WTC11 (cell line): Measurements from ENCODE around the gene SLC35D1. TPM values are rescaled to one million over a fixed set of nuclear protein-coding genes. Genes with fewer than 3 reads are reported as not detected.

Experiments used
- ATAC-seq: fragments of 200-7000 bp; cut with Tn5 transposase; 2 replicates; pipeline ENCODE4 v1.10.0; 2021; ENCODE audit warnings: mild to moderate bottlenecking, moderate library complexity
- CTCF ChIA-PET: fragments of 300-600 bp; sonication (Branson Sonifier 250); formaldehyde crosslinking; loops from one replicate; lab custom pipeline; 2021; ENCODE audit warnings: antibody characterized with exemption; lab: Charles Lee
- POLR2A ChIA-PET: fragments of 350-600 bp; sonication (Branson Sonifier 250); formaldehyde crosslinking; loops from one replicate; lab custom pipeline; 2021; ENCODE audit warnings: antibody characterized with exemption; lab: Charles Lee
- DNase-seq: peaks from one replicate; pipeline ENCODE4 v3.0.0; 2021; ENCODE audit warnings: low spot score
- H3K27ac Mint-ChIP-seq: 2 replicates; pipeline ENCODE4 v1.8.0; 2021; ENCODE audit warnings: mixed read lengths
- H3K27me3 Mint-ChIP-seq: 2 replicates; pipeline ENCODE4 v1.8.0; 2021; ENCODE audit warnings: low read depth, mild to moderate bottlenecking, moderate library complexity, mixed read lengths
- H3K36me3 Mint-ChIP-seq: 2 replicates; pipeline ENCODE4 v1.8.0; 2021; ENCODE audit warnings: mixed read lengths
- H3K4me1 Mint-ChIP-seq: 2 replicates; pipeline ENCODE4 v1.8.0; 2022; ENCODE audit warnings: mixed read lengths
- H3K4me3 Mint-ChIP-seq: 2 replicates; pipeline ENCODE4 v1.8.0; 2021; ENCODE audit warnings: mild to moderate bottlenecking, moderate library complexity, mixed read lengths
- H3K9me3 Mint-ChIP-seq: 2 replicates; pipeline ENCODE4 v1.8.0; 2021; ENCODE audit warnings: mixed read lengths
- ESRRA ChIP-seq: sonication (generic); formaldehyde crosslinking; IDR thresholded peaks from 2 replicates; pipeline ENCODE4 v1.8.1; 2022; ENCODE audit warnings: mild to moderate bottlenecking, missing genetic modification reagents, borderline replicate concordance
- MXD4 ChIP-seq: fragments of 250-450 bp; sonication (Bioruptor Pico); IDR thresholded peaks from 2 replicates; pipeline ENCODE4 v1.8.0; 2021; ENCODE audit warnings: mild to moderate bottlenecking, moderate library complexity, borderline replicate concordance
- NFE2L1 ChIP-seq: sonication (generic); formaldehyde crosslinking; IDR thresholded peaks from 2 replicates; pipeline ENCODE4 v1.8.1; 2023; ENCODE audit warnings: missing genetic modification reagents
- NR2C2 ChIP-seq: sonication (generic); formaldehyde crosslinking; IDR thresholded peaks from 2 replicates; pipeline ENCODE4 v1.8.0; 2022; ENCODE audit warnings: mild to moderate bottlenecking, missing genetic modification reagents
- RELA ChIP-seq: sonication (generic); formaldehyde crosslinking; IDR thresholded peaks from 2 replicates; pipeline ENCODE4 v1.8.1; 2022; ENCODE audit warnings: missing genetic modification reagents, mild to moderate bottlenecking, borderline replicate concordance
- TEAD4 ChIP-seq: sonication (generic); formaldehyde crosslinking; IDR thresholded peaks from 2 replicates; pipeline ENCODE4 v1.8.0; 2022; ENCODE audit warnings: mild to moderate bottlenecking, missing genetic modification reagents
- ZNF219 ChIP-seq: sonication (generic); formaldehyde crosslinking; IDR thresholded peaks from 2 replicates; pipeline ENCODE4 v1.8.0; 2023; ENCODE audit warnings: missing genetic modification reagents, mild to moderate bottlenecking, borderline replicate concordance
- ZNF263 ChIP-seq: sonication (generic); formaldehyde crosslinking; IDR thresholded peaks from 2 replicates; pipeline ENCODE4 v1.8.1; 2022; ENCODE audit warnings: low read depth, mild to moderate bottlenecking, moderate library complexity, missing genetic modification reagents
- ZNF423 ChIP-seq: fragments of 250-450 bp; sonication (Bioruptor Pico); IDR thresholded peaks from 2 replicates; pipeline ENCODE4 v2.1.2; 2022; ENCODE audit warnings: mild to moderate bottlenecking, moderate library complexity
- total RNA-seq: library from RNA; stranded (reverse); gene quantifications from 3 replicates; pipeline ENCODE4 v1.2.3, GENCODE V29; 2021
- TF ChIP-seq, protein P1 (sequence below): sonication (generic); formaldehyde crosslinking; IDR thresholded peaks from 2 replicates; pipeline ENCODE4 v1.8.0; 2022; ENCODE audit warnings: missing genetic modification reagents
- TF ChIP-seq, protein P2 (sequence below): sonication (generic); formaldehyde crosslinking; IDR thresholded peaks from 2 replicates; pipeline ENCODE4 v1.8.1; 2023; ENCODE audit warnings: mild to moderate bottlenecking, missing genetic modification reagents
- TF ChIP-seq, protein P3 (sequence below): sonication (generic); formaldehyde crosslinking; IDR thresholded peaks from 2 replicates; pipeline ENCODE4 v1.8.1; 2022; ENCODE audit warnings: mild to moderate bottlenecking, moderate library complexity, missing genetic modification reagents
- TF ChIP-seq, protein P4 (sequence below): sonication (generic); formaldehyde crosslinking; IDR thresholded peaks from 2 replicates; pipeline ENCODE4 v1.8.0; 2023; ENCODE audit warnings: mild to moderate bottlenecking, missing genetic modification reagents
- TF ChIP-seq, protein P5 (sequence below): sonication (generic); formaldehyde crosslinking; IDR thresholded peaks from 2 replicates; pipeline ENCODE4 v1.8.0; 2022; ENCODE audit warnings: mild to moderate bottlenecking, missing genetic modification reagents
- TF ChIP-seq, protein P6 (sequence below): fragments of 250-450 bp; sonication (Bioruptor Pico); IDR thresholded peaks from 2 replicates; pipeline ENCODE4 v1.8.0; 2021; ENCODE audit warnings: mild to moderate bottlenecking
- TF ChIP-seq, protein P7 (sequence below): sonication (generic); formaldehyde crosslinking; conservative IDR thresholded peaks from 2 replicates; pipeline ENCODE4 v1.8.1; 2022; ENCODE audit warnings: mild to moderate bottlenecking, missing genetic modification reagents

Gene SLC35D1
- total RNA-seq, 1 experiment from 2014 or later, result 2.4 TPM

DNA sequence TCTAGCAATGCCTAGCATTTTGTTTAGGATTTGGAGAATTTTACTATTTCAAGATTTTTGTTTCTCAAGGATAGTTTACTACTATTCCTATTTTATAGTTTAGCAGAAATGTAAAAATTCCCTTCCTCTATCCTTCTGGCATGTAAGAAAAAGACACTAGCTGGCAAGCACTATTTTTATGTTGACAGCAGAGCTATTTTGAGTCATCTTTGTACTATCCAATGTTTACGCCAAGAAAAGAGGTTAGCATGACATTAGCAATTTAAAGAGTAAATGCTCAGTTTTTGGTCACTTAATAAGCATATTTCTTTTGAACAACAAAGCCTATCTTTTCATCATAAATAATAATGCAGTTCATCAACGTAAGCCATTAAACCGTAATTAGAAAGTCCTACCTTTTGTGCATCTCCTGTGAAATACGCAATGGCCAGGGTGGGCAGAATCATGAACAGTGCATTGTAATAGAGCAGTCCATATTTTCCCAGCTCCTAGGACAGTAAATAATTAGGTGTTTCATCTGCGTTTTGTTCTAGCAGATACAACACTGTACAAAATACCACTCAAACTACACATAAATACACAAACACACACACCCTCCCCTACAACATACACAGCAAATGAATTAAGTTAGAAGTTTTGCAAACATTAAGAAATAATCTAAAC, 12.0 kb downstream of the SLC35D1 start:
- Mint-ChIP-seq H3K4me3 (no peak overlapping the region), H3K4me1 (peaks cover 35% of the 10 kb centered on the region), H3K36me3 (0 out of 2 replicates have a peak, but pooled peaks cover 4% of the 10 kb centered on the region), H3K9me3 (no peaks in the 10 kb centered on the region), H3K27ac (no peak overlapping the region; the same call in 1 of the 2 replicates), H3K27me3 (no peaks in the 10 kb centered on the region)
- no peak for DNase-seq
- POLR2A ChIA-PET, result no interaction called here
- CTCF ChIA-PET, result no interaction called here
- TF ChIP-seq, protein P1, sequence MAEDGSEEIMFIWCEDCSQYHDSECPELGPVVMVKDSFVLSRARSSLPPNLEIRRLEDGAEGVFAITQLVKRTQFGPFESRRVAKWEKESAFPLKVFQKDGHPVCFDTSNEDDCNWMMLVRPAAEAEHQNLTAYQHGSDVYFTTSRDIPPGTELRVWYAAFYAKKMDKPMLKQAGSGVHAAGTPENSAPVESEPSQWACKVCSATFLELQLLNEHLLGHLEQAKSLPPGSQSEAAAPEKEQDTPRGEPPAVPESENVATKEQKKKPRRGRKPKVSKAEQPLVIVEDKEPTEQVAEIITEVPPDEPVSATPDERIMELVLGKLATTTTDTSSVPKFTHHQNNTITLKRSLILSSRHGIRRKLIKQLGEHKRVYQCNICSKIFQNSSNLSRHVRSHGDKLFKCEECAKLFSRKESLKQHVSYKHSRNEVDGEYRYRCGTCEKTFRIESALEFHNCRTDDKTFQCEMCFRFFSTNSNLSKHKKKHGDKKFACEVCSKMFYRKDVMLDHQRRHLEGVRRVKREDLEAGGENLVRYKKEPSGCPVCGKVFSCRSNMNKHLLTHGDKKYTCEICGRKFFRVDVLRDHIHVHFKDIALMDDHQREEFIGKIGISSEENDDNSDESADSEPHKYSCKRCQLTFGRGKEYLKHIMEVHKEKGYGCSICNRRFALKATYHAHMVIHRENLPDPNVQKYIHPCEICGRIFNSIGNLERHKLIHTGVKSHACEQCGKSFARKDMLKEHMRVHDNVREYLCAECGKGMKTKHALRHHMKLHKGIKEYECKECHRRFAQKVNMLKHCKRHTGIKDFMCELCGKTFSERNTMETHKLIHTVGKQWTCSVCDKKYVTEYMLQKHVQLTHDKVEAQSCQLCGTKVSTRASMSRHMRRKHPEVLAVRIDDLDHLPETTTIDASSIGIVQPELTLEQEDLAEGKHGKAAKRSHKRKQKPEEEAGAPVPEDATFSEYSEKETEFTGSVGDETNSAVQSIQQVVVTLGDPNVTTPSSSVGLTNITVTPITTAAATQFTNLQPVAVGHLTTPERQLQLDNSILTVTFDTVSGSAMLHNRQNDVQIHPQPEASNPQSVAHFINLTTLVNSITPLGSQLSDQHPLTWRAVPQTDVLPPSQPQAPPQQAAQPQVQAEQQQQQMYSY (CRISPR knock-in tag), result no peak
- TF ChIP-seq ZNF219 (CRISPR knock-in tag) (no peak), RELA (CRISPR knock-in tag) (no peak)
- no peak for ATAC-seq

DNA sequence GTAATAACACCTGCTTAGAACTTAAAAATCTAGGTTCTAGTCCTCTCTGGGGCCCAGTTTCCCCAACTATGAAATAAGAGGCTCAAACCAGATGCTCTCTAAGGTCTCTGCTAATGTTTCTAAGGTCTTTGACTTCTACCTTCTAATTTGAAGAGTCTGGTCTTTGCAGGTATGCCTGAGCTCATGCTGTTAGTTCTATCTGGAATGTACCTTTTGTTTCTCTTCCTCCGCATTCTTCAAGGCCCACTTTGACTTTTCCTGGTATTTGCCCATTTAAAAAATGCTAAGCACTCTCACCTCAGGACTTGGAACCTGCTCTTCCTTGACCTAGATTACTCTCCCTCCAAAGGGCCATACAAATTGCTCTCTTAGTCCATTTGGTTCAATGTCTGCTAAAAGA, 13.5 kb downstream of the SLC35D1 start:
- H3K9me3 Mint-ChIP-seq, result no peaks in the 10 kb centered on the region
- POLR2A ChIA-PET, result interaction anchor here (0.7 kb wide), 1 partner anchor 47 kb away, joined by 4 read pairs; no protein-coding TSS in a partner anchor
- ATAC-seq (peak; percentile 90), DNase-seq (no peak)
- H3K27ac Mint-ChIP-seq, result peak overlapping the region; percentile 26
- peaks cover 12% of the 10 kb centered on the region for H3K36me3 Mint-ChIP-seq
- TF ChIP-seq, protein P2, sequence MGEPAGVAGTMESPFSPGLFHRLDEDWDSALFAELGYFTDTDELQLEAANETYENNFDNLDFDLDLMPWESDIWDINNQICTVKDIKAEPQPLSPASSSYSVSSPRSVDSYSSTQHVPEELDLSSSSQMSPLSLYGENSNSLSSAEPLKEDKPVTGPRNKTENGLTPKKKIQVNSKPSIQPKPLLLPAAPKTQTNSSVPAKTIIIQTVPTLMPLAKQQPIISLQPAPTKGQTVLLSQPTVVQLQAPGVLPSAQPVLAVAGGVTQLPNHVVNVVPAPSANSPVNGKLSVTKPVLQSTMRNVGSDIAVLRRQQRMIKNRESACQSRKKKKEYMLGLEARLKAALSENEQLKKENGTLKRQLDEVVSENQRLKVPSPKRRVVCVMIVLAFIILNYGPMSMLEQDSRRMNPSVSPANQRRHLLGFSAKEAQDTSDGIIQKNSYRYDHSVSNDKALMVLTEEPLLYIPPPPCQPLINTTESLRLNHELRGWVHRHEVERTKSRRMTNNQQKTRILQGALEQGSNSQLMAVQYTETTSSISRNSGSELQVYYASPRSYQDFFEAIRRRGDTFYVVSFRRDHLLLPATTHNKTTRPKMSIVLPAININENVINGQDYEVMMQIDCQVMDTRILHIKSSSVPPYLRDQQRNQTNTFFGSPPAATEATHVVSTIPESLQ (CRISPR knock-in tag), result no peak
- TF ChIP-seq MXD4 (CRISPR knock-in tag), result no peak
- no peak for TF ChIP-seq ZNF423 (CRISPR knock-in tag)
- no peak for TF ChIP-seq NFE2L1 (CRISPR knock-in tag)
- no peak for TF ChIP-seq ZNF219 (CRISPR knock-in tag)
- TF ChIP-seq ESRRA (CRISPR knock-in tag), result no peak
- TF ChIP-seq, protein P3, sequence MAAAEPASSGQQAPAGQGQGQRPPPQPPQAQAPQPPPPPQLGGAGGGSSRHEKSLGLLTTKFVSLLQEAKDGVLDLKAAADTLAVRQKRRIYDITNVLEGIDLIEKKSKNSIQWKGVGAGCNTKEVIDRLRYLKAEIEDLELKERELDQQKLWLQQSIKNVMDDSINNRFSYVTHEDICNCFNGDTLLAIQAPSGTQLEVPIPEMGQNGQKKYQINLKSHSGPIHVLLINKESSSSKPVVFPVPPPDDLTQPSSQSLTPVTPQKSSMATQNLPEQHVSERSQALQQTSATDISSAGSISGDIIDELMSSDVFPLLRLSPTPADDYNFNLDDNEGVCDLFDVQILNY (CRISPR knock-in tag), result no peak
- TF ChIP-seq, protein P4, sequence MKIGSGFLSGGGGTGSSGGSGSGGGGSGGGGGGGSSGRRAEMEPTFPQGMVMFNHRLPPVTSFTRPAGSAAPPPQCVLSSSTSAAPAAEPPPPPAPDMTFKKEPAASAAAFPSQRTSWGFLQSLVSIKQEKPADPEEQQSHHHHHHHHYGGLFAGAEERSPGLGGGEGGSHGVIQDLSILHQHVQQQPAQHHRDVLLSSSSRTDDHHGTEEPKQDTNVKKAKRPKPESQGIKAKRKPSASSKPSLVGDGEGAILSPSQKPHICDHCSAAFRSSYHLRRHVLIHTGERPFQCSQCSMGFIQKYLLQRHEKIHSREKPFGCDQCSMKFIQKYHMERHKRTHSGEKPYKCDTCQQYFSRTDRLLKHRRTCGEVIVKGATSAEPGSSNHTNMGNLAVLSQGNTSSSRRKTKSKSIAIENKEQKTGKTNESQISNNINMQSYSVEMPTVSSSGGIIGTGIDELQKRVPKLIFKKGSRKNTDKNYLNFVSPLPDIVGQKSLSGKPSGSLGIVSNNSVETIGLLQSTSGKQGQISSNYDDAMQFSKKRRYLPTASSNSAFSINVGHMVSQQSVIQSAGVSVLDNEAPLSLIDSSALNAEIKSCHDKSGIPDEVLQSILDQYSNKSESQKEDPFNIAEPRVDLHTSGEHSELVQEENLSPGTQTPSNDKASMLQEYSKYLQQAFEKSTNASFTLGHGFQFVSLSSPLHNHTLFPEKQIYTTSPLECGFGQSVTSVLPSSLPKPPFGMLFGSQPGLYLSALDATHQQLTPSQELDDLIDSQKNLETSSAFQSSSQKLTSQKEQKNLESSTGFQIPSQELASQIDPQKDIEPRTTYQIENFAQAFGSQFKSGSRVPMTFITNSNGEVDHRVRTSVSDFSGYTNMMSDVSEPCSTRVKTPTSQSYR (CRISPR knock-in tag), result no peak
- TF ChIP-seq NR2C2 (CRISPR knock-in tag), result no peak
- TF ChIP-seq, protein P5, sequence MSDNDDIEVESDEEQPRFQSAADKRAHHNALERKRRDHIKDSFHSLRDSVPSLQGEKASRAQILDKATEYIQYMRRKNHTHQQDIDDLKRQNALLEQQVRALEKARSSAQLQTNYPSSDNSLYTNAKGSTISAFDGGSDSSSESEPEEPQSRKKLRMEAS (CRISPR knock-in tag), result no peak
- TF ChIP-seq, protein P6, sequence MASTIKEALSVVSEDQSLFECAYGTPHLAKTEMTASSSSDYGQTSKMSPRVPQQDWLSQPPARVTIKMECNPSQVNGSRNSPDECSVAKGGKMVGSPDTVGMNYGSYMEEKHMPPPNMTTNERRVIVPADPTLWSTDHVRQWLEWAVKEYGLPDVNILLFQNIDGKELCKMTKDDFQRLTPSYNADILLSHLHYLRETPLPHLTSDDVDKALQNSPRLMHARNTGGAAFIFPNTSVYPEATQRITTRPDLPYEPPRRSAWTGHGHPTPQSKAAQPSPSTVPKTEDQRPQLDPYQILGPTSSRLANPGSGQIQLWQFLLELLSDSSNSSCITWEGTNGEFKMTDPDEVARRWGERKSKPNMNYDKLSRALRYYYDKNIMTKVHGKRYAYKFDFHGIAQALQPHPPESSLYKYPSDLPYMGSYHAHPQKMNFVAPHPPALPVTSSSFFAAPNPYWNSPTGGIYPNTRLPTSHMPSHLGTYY, result no peak
- TF ChIP-seq, protein P7, sequence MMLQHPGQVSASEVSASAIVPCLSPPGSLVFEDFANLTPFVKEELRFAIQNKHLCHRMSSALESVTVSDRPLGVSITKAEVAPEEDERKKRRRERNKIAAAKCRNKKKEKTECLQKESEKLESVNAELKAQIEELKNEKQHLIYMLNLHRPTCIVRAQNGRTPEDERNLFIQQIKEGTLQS, result no peak
- TF ChIP-seq TEAD4 (CRISPR knock-in tag), result no peak
- TF ChIP-seq ZNF263 (CRISPR knock-in tag), result no peak
- H3K27me3 Mint-ChIP-seq, result no peaks in the 10 kb centered on the region
- peaks cover 35% of the 10 kb centered on the region for H3K4me1 Mint-ChIP-seq
- H3K4me3 Mint-ChIP-seq, result no peak overlapping the region
- CTCF ChIA-PET, result interaction anchor here (0.6 to 1.6 kb wide), 4 partner anchors 44 to 174 kb away, joined by 4 to 5 read pairs (median 4); no protein-coding TSS in a partner anchor
